ENCODE measurements around the gene SUGCT. TPM values are rescaled to one million over a fixed set of nuclear protein-coding genes. Genes with fewer than 3 reads are reported as not detected.

Gene SUGCT
- total and polyA plus RNA-seq, 2 of the 13 experiments (the other 11 are each of a cell fraction or from before 2014, with no cell fraction given), result 10.1 to 22.2 TPM

DNA sequence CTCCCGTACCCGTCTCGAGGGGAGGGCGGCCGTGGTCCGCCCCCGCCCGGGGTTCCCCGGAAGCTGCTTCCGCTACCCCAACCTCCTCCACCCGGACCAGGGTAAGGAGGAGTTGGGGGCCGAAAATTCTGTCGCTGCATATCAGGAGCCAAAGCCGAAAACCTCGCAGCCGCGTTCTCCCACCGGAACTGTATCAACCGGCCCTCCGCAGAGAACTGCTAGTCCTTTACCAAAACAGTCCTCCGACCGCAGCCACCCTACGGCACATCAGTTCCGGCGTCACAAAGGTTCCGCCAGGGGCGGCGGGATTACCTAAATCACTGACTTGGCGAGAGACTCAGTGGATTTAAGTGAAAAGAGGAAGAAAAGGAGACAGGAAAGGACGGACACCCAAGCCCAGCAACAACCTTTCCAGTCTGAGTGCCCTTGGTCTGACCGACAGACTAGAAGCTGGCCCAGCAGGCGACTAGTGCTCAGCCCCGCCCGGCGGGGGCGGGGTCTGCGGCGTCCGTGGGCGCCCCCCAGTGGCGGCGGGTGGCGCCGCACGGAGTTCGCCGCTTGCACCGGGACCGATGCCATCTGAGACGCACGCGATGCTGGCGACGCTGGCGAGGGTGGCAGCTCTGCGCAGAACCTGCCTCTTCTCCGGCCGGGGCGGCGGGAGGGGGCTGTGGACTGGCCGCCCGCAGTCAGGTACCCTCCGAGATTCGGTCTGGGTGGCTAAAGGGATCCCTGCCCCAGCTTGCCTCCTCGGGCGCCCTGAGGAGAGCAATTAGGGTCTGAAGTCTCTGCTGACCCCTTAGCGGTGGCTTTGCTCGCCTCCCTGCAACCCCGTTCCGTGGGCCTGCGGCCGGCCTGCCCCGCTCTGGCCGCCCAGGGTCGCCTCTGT lies at the start of gene SUGCT, which contains the start of gene MPLKIP (continued):
- peak; percentile 70; the same call in 1 of the 2 replicates for TF ChIP-seq FOXK1 (CRISPR knock-in tag; IDR thresholded peaks at IDR 0.05; ENCODE audit: borderline replicate concordance, low read depth)
- TF ChIP-seq SIX4 (CRISPR knock-in tag; IDR thresholded peaks at IDR 0.05), result no peak
- peak; percentile 85 for TF ChIP-seq ZNF772 (CRISPR knock-in tag; IDR thresholded peaks at IDR 0.05)
- TF ChIP-seq ZNF430 (CRISPR knock-in tag; IDR thresholded peaks at IDR 0.05), result no peak; the same call in 1 of the 2 replicates
- TF ChIP-seq, protein P1, sequence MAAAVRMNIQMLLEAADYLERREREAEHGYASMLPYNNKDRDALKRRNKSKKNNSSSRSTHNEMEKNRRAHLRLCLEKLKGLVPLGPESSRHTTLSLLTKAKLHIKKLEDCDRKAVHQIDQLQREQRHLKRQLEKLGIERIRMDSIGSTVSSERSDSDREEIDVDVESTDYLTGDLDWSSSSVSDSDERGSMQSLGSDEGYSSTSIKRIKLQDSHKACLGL (CRISPR knock-in tag; IDR thresholded peaks at IDR 0.05), result peak; percentile 92; the same call in 1 of the 2 replicates
- TF ChIP-seq GABPA (IDR thresholded peaks at IDR 0.05; ENCODE audit: low read depth, low read length), result peak; percentile 82
- TF ChIP-seq GABPA (CRISPR knock-in tag; IDR thresholded peaks at IDR 0.05; ENCODE audit: low read depth), result peak; percentile 95
- no peak for TF ChIP-seq MTF2 (CRISPR knock-in tag; IDR thresholded peaks at IDR 0.05; ENCODE audit: borderline replicate concordance)
- TF ChIP-seq, protein P2, sequence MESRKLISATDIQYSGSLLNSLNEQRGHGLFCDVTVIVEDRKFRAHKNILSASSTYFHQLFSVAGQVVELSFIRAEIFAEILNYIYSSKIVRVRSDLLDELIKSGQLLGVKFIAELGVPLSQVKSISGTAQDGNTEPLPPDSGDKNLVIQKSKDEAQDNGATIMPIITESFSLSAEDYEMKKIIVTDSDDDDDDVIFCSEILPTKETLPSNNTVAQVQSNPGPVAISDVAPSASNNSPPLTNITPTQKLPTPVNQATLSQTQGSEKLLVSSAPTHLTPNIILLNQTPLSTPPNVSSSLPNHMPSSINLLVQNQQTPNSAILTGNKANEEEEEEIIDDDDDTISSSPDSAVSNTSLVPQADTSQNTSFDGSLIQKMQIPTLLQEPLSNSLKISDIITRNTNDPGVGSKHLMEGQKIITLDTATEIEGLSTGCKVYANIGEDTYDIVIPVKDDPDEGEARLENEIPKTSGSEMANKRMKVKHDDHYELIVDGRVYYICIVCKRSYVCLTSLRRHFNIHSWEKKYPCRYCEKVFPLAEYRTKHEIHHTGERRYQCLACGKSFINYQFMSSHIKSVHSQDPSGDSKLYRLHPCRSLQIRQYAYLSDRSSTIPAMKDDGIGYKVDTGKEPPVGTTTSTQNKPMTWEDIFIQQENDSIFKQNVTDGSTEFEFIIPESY (CRISPR knock-in tag; IDR thresholded peaks at IDR 0.05), result peak; percentile 3
- TF ChIP-seq JUND (CRISPR knock-in tag; IDR thresholded peaks at IDR 0.05), result peak; percentile 15; the same call in 1 of the 2 replicates
- TF ChIP-seq ZNF563 (CRISPR knock-in tag; IDR thresholded peaks at IDR 0.05), result peak; percentile 95
- TF ChIP-seq, protein P3, sequence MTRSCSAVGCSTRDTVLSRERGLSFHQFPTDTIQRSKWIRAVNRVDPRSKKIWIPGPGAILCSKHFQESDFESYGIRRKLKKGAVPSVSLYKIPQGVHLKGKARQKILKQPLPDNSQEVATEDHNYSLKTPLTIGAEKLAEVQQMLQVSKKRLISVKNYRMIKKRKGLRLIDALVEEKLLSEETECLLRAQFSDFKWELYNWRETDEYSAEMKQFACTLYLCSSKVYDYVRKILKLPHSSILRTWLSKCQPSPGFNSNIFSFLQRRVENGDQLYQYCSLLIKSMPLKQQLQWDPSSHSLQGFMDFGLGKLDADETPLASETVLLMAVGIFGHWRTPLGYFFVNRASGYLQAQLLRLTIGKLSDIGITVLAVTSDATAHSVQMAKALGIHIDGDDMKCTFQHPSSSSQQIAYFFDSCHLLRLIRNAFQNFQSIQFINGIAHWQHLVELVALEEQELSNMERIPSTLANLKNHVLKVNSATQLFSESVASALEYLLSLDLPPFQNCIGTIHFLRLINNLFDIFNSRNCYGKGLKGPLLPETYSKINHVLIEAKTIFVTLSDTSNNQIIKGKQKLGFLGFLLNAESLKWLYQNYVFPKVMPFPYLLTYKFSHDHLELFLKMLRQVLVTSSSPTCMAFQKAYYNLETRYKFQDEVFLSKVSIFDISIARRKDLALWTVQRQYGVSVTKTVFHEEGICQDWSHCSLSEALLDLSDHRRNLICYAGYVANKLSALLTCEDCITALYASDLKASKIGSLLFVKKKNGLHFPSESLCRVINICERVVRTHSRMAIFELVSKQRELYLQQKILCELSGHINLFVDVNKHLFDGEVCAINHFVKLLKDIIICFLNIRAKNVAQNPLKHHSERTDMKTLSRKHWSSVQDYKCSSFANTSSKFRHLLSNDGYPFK (CRISPR knock-in tag; IDR thresholded peaks at IDR 0.05; ENCODE audit: borderline replicate concordance), result peak; percentile 64; the same call in 1 of the 2 replicates
- no peak; the same call in 1 of the 2 replicates for TF ChIP-seq HOXD1 (CRISPR knock-in tag; IDR thresholded peaks at IDR 0.05)
- TF ChIP-seq, protein P4, sequence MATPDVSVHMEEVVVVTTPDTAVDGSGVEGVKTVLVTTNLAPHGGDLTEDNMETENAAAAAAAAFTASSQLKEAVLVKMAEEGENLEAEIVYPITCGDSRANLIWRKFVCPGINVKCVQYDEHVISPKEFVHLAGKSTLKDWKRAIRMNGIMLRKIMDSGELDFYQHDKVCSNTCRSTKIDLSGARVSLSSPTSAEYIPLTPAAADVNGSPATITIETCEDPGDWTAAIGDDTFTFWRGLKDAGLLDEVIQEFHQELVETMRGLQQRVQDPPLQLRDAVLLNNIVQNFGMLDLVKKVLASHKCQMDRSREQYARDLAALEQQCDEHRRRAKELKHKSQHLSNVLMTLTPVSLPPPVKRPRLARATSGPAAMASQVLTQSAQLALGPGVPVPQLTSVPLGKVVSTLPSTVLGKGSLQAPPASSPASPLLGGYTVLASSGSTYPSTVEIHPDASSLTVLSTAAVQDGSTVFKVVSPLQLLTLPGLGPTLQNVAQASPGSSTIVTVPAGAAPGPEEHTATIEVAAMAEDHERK (CRISPR knock-in tag; IDR thresholded peaks at IDR 0.05; ENCODE audit: low read depth), result no peak
- TF ChIP-seq, protein P5, sequence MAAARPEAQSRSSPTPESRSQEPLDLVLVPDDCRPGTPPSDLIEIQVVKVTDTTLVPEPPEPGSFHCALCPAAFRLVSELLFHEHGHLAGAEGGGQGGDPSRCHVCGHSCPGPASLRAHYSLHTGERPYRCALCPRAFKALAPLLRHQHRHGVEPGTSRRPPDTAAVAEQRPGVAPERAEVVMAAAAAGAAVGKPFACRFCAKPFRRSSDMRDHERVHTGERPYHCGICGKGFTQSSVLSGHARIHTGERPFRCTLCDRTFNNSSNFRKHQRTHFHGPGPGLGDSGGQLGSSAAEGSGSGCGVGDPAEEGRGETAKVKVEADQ (CRISPR knock-in tag; IDR thresholded peaks at IDR 0.05; ENCODE audit: borderline replicate concordance), result peak; percentile 40
- TF ChIP-seq ZNF652 (CRISPR knock-in tag; IDR thresholded peaks at IDR 0.05; ENCODE audit: borderline replicate concordance, low read depth), result no peak
- TF ChIP-seq ZSCAN20 (CRISPR knock-in tag; IDR thresholded peaks at IDR 0.05; ENCODE audit: borderline replicate concordance), result no peak
- peak; percentile 33; the same call in 1 of the 2 replicates for TF ChIP-seq ZNF788 (CRISPR knock-in tag; IDR thresholded peaks at IDR 0.05; ENCODE audit: borderline replicate concordance)
- TF ChIP-seq BORCS8-MEF2B (CRISPR knock-in tag; IDR thresholded peaks at IDR 0.05), result no peak; the same call in 1 of the 2 replicates
- TF ChIP-seq ZNF331 (CRISPR knock-in tag; IDR thresholded peaks at IDR 0.05), result peak; percentile 86
- TF ChIP-seq ZFAT (CRISPR knock-in tag; conservative IDR thresholded peaks at IDR 0.05), result no peak
- TF ChIP-seq ZBTB7A (CRISPR knock-in tag; IDR thresholded peaks at IDR 0.05), result no peak; the same call in 1 of the 2 replicates
